OCI-LY3 (cell line): ENCODE results near the gene ARMH3.

Source experiments
- H2AFZ ChIP-seq: fragments of 200-600, 300-600 bp; shearing (Covaris generic); 2 replicates; pipeline ENCODE4 v1.6.0; 2014; ENCODE audit warnings: antibody characterized with exemption, low read depth, low read length
- H3K27ac ChIP-seq: fragments of 200-600, 300-600 bp; sonication (generic); 2 replicates; pipeline ENCODE4 v1.5.1; 2014; ENCODE audit warnings: mild to moderate bottlenecking, low read length, moderate library complexity, mixed read lengths
- H3K27me3 ChIP-seq: fragments of 200-600, 300-600 bp; sonication (generic); 2 replicates; pipeline ENCODE4 v1.6.1; 2014; ENCODE audit warnings: low read depth, low read length, mixed read lengths
- H3K36me3 ChIP-seq: fragments of 200-600, 300-600 bp; sonication (generic); replicated peaks from 2 replicates; pipeline ENCODE3; 2014; ENCODE audit warnings: low read depth, low read length, mixed read lengths
- H3K4me1 ChIP-seq: fragments of 300-600, 200-600 bp; sonication (generic); 2 replicates; pipeline ENCODE4 v1.6.1; 2014; ENCODE audit warnings: low read length, mixed read lengths
- H3K4me2 ChIP-seq: fragments of 200-600, 300-600 bp; sonication (generic); 2 replicates; pipeline ENCODE4 v1.6.1; 2014; ENCODE audit warnings: low read length, mixed read lengths
- H3K4me3 ChIP-seq: fragments of 300-600, 200-600 bp; sonication (generic); 2 replicates; pipeline ENCODE4 v1.5.1; 2014; ENCODE audit warnings: antibody characterized with exemption, mild to moderate bottlenecking, low read length, moderate library complexity
- H3K79me2 ChIP-seq: fragments of 300-600, 200-600 bp; shearing (Covaris generic); 2 replicates; pipeline ENCODE4 v1.6.1; 2014; ENCODE audit warnings: mild to moderate bottlenecking, low read length, mixed read lengths
- H3K9ac ChIP-seq: fragments of 300-600, 200-600 bp; shearing (Covaris generic); 2 replicates; pipeline ENCODE4 v1.6.0; 2014; ENCODE audit warnings: mild to moderate bottlenecking, low read length, moderate library complexity
- H3K9me3 ChIP-seq: fragments of 200-600, 300-600 bp; shearing (Covaris generic); 2 replicates; pipeline ENCODE4 v1.6.1; 2014; ENCODE audit warnings: low read length, mixed read lengths; ENCODE audit not compliant: insufficient read depth
- H4K20me1 ChIP-seq: fragments of 200-600, 300-600 bp; sonication (generic); 2 replicates; pipeline ENCODE4 v1.6.1; 2016; ENCODE audit warnings: low read length, mixed read lengths; ENCODE audit not compliant: insufficient read depth
- CTCF ChIP-seq: fragments of 200-600, 300-600 bp; sonication (generic); IDR thresholded peaks from 2 replicates; pipeline ENCODE4 v1.5.1; 2014; ENCODE audit warnings: antibody characterized with exemption, low read length, low read depth
- EZH2phosphoT487 ChIP-seq: fragments of 200-600 bp; shearing (Covaris generic); IDR thresholded peaks from 2 replicates; pipeline ENCODE4 v1.6.1; 2018; ENCODE audit warnings: antibody characterized with exemption, mixed run types, low read depth

Gene ARMH3

GRCh38 chr10:101941871-101942270 lies 114.1 kb downstream of the ARMH3 start:
- no peaks in the 10 kb centered on the region for H3K27me3 ChIP-seq
- peaks cover 11% of the 10 kb centered on the region for H3K4me1 ChIP-seq
- H3K9me3 ChIP-seq: no peaks in the 10 kb centered on the region
- TF ChIP-seq EZH2phosphoT487 (no peak), CTCF (no peak)
- no peaks in the 10 kb centered on the region for H4K20me1 ChIP-seq
- H3K4me2 ChIP-seq: no peak overlapping the region
- H2AFZ ChIP-seq: no peak overlapping the region
- H3K9ac ChIP-seq: no peak overlapping the region
- H3K27ac ChIP-seq: no peak overlapping the region
- H3K4me3 ChIP-seq: no peak overlapping the region
- no peaks in the 10 kb centered on the region for H3K79me2 ChIP-seq
- H3K36me3 ChIP-seq: no peaks in the 10 kb centered on the region

- Histone ChIP-seq H3K36me3 (no peaks in the 10 kb centered on the region), H3K4me1 (peaks cover 11% of the 10 kb centered on the region), H3K27me3 (no peaks in the 10 kb centered on the region), H3K9me3 (no peaks in the 10 kb centered on the region), H3K27ac (no peak overlapping the region), H2AFZ (no peak overlapping the region), H3K9ac (no peak overlapping the region), H3K4me3 (no peak overlapping the region), H4K20me1 (no peaks in the 10 kb centered on the region), H3K4me2 (no peak overlapping the region), H3K79me2 (no peaks in the 10 kb centered on the region)
- TF ChIP-seq CTCF (no peak), EZH2phosphoT487 (no peak)
Measured at GRCh38 chr10:101940916-101941315, 115.1 kb downstream of the ARMH3 start.

GRCh38 chr10:101939729-101940128 lies 116.2 kb downstream of the ARMH3 start:
- no peaks in the 10 kb centered on the region for H3K9me3 ChIP-seq
- H3K36me3 ChIP-seq: no peaks in the 10 kb centered on the region
- no peak overlapping the region for H2AFZ ChIP-seq
- no peak overlapping the region for H3K4me3 ChIP-seq
- H3K27me3 ChIP-seq: no peaks in the 10 kb centered on the region
- H3K79me2 ChIP-seq: no peaks in the 10 kb centered on the region
- H3K4me2 ChIP-seq: no peak overlapping the region
- H4K20me1 ChIP-seq: no peaks in the 10 kb centered on the region
- H3K27ac ChIP-seq: no peak overlapping the region
- TF ChIP-seq CTCF (no peak), EZH2phosphoT487 (no peak)
- no peak overlapping the region for H3K9ac ChIP-seq
- H3K4me1 ChIP-seq: peaks cover 11% of the 10 kb centered on the region

GRCh38 chr10:101939008-101939648 lies 116.8 kb downstream of the ARMH3 start:
- H3K9me3 ChIP-seq: no peaks in the 10 kb centered on the region
- H2AFZ ChIP-seq: no peak overlapping the region
- TF ChIP-seq CTCF (no peak), EZH2phosphoT487 (no peak)
- H3K27me3 ChIP-seq: no peaks in the 10 kb centered on the region
- no peak overlapping the region for H3K4me3 ChIP-seq
- no peaks in the 10 kb centered on the region for H3K36me3 ChIP-seq
- no peak overlapping the region for H3K9ac ChIP-seq
- H4K20me1 ChIP-seq: no peaks in the 10 kb centered on the region
- H3K4me2 ChIP-seq: no peak overlapping the region
- peaks cover 11% of the 10 kb centered on the region for H3K4me1 ChIP-seq
- no peak overlapping the region for H3K27ac ChIP-seq
- H3K79me2 ChIP-seq: no peaks in the 10 kb centered on the region
